Transverse colon (tissue), 3 donors: ENCODE measurements around the gene RNF146.

Experiments
- CTCF ChIP-seq, 5 experiments: fragments of 200-600 bp in 3 of 5; fragments of 450-650 bp in 2 of 5; sonication (generic) in 3 of 5; IDR thresholded peaks; 1 replicate in 2 of 5; 2 replicates in 3 of 5; pipeline ENCODE4 v1.5.1; 2016 to 2017; ENCODE audit warnings: antibody characterized with exemption in 5 of 5, inconsistent platforms in 3 of 5, mild to moderate bottlenecking in 2 of 5, moderate library complexity in 1 of 5
- EP300 ChIP-seq: sonication (generic); formaldehyde crosslinking; IDR thresholded peaks from one replicate; pipeline ENCODE4 v1.6.1; 2017; ENCODE audit warnings: antibody characterized with exemption, low read depth

GRCh38 chr6:127298475-127298874 is 31.8 kb downstream of the RNF146 start:
- TF ChIP-seq CTCF (IDR thresholded peaks at IDR 0.05) (no peak), EP300 (no peak)
